ENCODE data around the gene NBR1. TPM values are rescaled to one million over a fixed set of nuclear protein-coding genes. Genes with fewer than 3 reads are reported as not detected.
A peak's percentile ranks its signal among the peaks of the same experiment; 100 is the strongest.

Gene NBR1
- total and polyA plus RNA-seq, 2 experiments from 2014 or later: 12.6 to 36.8 TPM

GRCh38 chr17:43146649-43147048, 24.4 kb upstream of the NBR1 start:
- ATAC-seq: peak; percentile 90
- Mint-ChIP-seq H3K36me3 (ENCODE audit: low read depth) (peaks cover 2% of the 10 kb centered on the region; the same call in 1 of the 3 replicates), H3K9me3 (no peaks in the 10 kb centered on the region), H3K27me3 (ENCODE audit: insufficient read depth, low read depth, poor library complexity) (peaks cover 4% of the 10 kb centered on the region), H3K4me1 (peaks cover 19% of the 10 kb centered on the region), H3K27ac (no peak overlapping the region; the same call in 1 of the 2 replicates), H3K4me3 (peak overlapping the region; percentile 29; the same call in 2 of the 3 replicates)
- TF ChIP-seq ETS1 (IDR thresholded peaks at IDR 0.05) (no peak), ZNF331 (CRISPR knock-in tag; IDR thresholded peaks at IDR 0.05; ENCODE audit: low read depth) (no peak), NANOG (IDR thresholded peaks at IDR 0.05; ENCODE audit: borderline replicate concordance) (0 out of 2 replicates have a peak, but pooled peaks have one; percentile 41)
- Histone ChIP-seq H4K20me1 (replicated peaks; ENCODE audit: insufficient read depth) (no peaks in the 10 kb centered on the region), H3K4me3 (no peak overlapping the region), H3F3A (replicated peaks; ENCODE audit: low read depth) (peaks cover 4% of the 10 kb centered on the region; the same call in 1 of the 2 replicates), H3K4me1 (ENCODE audit: insufficient read depth) (peaks cover 13% of the 10 kb centered on the region), H3K9me2 (ENCODE audit: insufficient read depth) (no peaks in the 10 kb centered on the region), H3K27ac (ENCODE audit: low read depth) (peak overlapping the region; percentile 35; the same call in 1 of the 2 replicates), H3K27me3 (ENCODE audit: insufficient read depth) (no peaks in the 10 kb centered on the region), H2AFZ (no peak overlapping the region), H3K79me2 (replicated peaks; ENCODE audit: insufficient read depth) (no peaks in the 10 kb centered on the region), H3K4me2 (peak overlapping the region; percentile 14; the same call in 1 of the 2 replicates), H3K36me3 (ENCODE audit: insufficient read depth) (no peaks in the 10 kb centered on the region)
- peak; percentile 58 for DNase-seq (ENCODE audit: low spot score)

GRCh38 chr17:43151880-43152456, 19.0 kb upstream of the NBR1 start:
- Histone ChIP-seq H2AFZ (no peak overlapping the region), H3K27ac (ENCODE audit: low read depth) (no peak overlapping the region), H3K27me3 (ENCODE audit: insufficient read depth) (no peaks in the 10 kb centered on the region), H3K4me1 (ENCODE audit: insufficient read depth) (peaks cover 6% of the 10 kb centered on the region; the same call in 1 of the 2 replicates), H4K20me1 (replicated peaks; ENCODE audit: insufficient read depth) (no peaks in the 10 kb centered on the region), H3K9me2 (ENCODE audit: insufficient read depth) (no peaks in the 10 kb centered on the region), H3K4me3 (no peak overlapping the region), H3K79me2 (replicated peaks; ENCODE audit: insufficient read depth) (no peaks in the 10 kb centered on the region), H3F3A (replicated peaks; ENCODE audit: low read depth) (no peaks in the 10 kb centered on the region; the same call in 1 of the 2 replicates), H3K4me2 (no peak overlapping the region), H3K36me3 (ENCODE audit: insufficient read depth) (no peaks in the 10 kb centered on the region)
- Mint-ChIP-seq H3K4me3 (no peak overlapping the region), H3K36me3 (ENCODE audit: low read depth) (peaks cover 14% of the 10 kb centered on the region), H3K4me1 (peaks cover 8% of the 10 kb centered on the region; the same call in 1 of the 3 replicates), H3K27ac (no peak overlapping the region), H3K27me3 (ENCODE audit: insufficient read depth, low read depth, poor library complexity) (peaks cover 2% of the 10 kb centered on the region), H3K9me3 (peaks cover 8% of the 10 kb centered on the region)
- ATAC-seq: no peak
- no peak for DNase-seq (ENCODE audit: low spot score)
- no peak for TF ChIP-seq EZH2phosphoT487 (IDR thresholded peaks at IDR 0.05; ENCODE audit: unreplicated experiment)
- TF ChIP-seq JUNB (IDR thresholded peaks at IDR 0.05; ENCODE audit: unreplicated experiment): no peak
- TF ChIP-seq ZNF462 (CRISPR knock-in tag; IDR thresholded peaks at IDR 0.05): no peak
- no peak for TF ChIP-seq CTCF (conservative IDR thresholded peaks at IDR 0.05; ENCODE audit: low read depth in 2 of 2)
- TF ChIP-seq ETS1 (IDR thresholded peaks at IDR 0.05): no peak
- no peak for TF ChIP-seq EZH2 (IDR thresholded peaks at IDR 0.05; ENCODE audit: low read depth, unreplicated experiment)
- TF ChIP-seq STAT1 (IDR thresholded peaks at IDR 0.05; ENCODE audit: unreplicated experiment): no peak

Data from GM23338 (cell line).